Transverse colon (tissue), 4 donors: ENCODE data around the gene CDK2AP2.

Experiments
- EP300 ChIP-seq: sonication (generic); formaldehyde crosslinking; IDR thresholded peaks from one replicate; pipeline ENCODE4 v1.6.1; 2017; ENCODE audit warnings: antibody characterized with exemption, low read depth
- POLR2A ChIP-seq: fragments of 450-650 bp; IDR thresholded peaks from one replicate; pipeline ENCODE4 v1.6.1; 2016; ENCODE audit warnings: antibody characterized with exemption, mild to moderate bottlenecking, moderate library complexity
- POLR2AphosphoS5 ChIP-seq, 3 donors: sonication (generic); formaldehyde crosslinking; IDR thresholded peaks; one replicate each; pipeline ENCODE4 v1.6.1; 2016; ENCODE audit warnings: antibody characterized with exemption in 3 of 3
- TF ChIP-seq, protein P1 (sequence below), 5 experiments: fragments of 200-600 bp in 3 of 5; fragments of 450-650 bp in 2 of 5; sonication (generic) in 3 of 5; IDR thresholded peaks; 1 replicate in 2 of 5; 2 replicates in 3 of 5; pipeline ENCODE4 v1.5.1; 2016 to 2017; ENCODE audit warnings: antibody characterized with exemption in 5 of 5, inconsistent platforms in 3 of 5, mild to moderate bottlenecking in 2 of 5, moderate library complexity in 1 of 5

DNA sequence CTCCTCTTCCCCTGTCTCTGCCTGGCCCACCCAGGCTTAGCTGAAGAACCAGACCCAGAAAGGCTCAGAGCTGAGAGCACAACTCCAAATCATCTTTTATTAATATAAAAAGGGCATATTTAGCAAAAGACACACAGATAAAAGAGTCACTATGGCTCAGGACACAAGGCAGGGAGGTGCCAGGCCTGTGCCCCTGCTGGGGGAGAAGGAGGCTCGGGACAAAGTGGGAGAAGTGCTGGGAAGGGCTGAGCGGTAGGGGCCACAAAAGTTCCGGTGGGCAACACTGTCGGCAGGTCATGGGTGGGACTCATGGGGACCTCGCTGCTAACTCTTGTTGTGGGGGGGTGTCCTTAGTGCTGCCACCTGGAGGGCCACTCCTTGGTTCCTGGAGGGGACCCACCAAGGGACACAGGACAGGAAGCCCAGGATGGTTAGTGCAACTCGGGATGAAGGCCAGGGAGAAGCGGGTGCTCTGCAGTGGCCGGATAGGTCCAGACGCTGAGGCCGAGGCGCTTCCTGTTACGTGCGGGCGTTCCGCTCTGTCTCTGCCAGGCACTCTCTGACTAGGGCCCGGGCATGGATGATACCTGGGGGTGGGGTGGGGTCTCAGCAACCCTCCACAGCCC, 1.4 kb downstream of the CDK2AP2 start:
- TF ChIP-seq POLR2A = no peak
- TF ChIP-seq, protein P1, sequence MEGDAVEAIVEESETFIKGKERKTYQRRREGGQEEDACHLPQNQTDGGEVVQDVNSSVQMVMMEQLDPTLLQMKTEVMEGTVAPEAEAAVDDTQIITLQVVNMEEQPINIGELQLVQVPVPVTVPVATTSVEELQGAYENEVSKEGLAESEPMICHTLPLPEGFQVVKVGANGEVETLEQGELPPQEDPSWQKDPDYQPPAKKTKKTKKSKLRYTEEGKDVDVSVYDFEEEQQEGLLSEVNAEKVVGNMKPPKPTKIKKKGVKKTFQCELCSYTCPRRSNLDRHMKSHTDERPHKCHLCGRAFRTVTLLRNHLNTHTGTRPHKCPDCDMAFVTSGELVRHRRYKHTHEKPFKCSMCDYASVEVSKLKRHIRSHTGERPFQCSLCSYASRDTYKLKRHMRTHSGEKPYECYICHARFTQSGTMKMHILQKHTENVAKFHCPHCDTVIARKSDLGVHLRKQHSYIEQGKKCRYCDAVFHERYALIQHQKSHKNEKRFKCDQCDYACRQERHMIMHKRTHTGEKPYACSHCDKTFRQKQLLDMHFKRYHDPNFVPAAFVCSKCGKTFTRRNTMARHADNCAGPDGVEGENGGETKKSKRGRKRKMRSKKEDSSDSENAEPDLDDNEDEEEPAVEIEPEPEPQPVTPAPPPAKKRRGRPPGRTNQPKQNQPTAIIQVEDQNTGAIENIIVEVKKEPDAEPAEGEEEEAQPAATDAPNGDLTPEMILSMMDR (IDR thresholded peaks at IDR 0.05) = peak in 3 of 5 experiments; percentile 9 to 58 (median 31)
- no peak for TF ChIP-seq POLR2AphosphoS5 (IDR thresholded peaks at IDR 0.05)
- TF ChIP-seq EP300 = no peak
